Fibroblast of pulmonary artery (primary cell): ENCODE data around the gene PTPRN2.

Experiments
- DNase-seq: peaks from one replicate; pipeline ENCODE4 v3.0.0-alpha.2; 2010; ENCODE audit warnings: low read depth
- H3K4me3 ChIP-seq: replicated peaks from 2 replicates; pipeline ENCODE4 v1.5.1; 2011; ENCODE audit warnings: low read depth, mild to moderate bottlenecking, control low read depth, low read length, moderate library complexity
- CTCF ChIP-seq: IDR thresholded peaks from 2 replicates; pipeline ENCODE4 v1.5.1; 2011; ENCODE audit warnings: mild to moderate bottlenecking, control low read depth, low read length, inconsistent platforms; ENCODE audit errors: missing control alignments

The PTPRN2 gene

GRCh38 chr7:157870644-157871290 is 716.9 kb downstream of the PTPRN2 start:
- H3K4me3 ChIP-seq: no peak overlapping the region
- no peak for TF ChIP-seq CTCF

GRCh38 chr7:157869793-157870192 is 717.8 kb downstream of the PTPRN2 start:
- TF ChIP-seq CTCF: no peak
- no peak for DNase-seq
- no peak overlapping the region for H3K4me3 ChIP-seq

More at GRCh38 chr7:157870644-157871290, 716.9 kb downstream of the PTPRN2 start:
- DNase-seq: no peak

- no peak for TF ChIP-seq CTCF
- DNase-seq: no peak
- no peak overlapping the region for H3K4me3 ChIP-seq
Measured at GRCh38 chr7:157867685-157868305, 719.8 kb downstream of the PTPRN2 start.

- H3K4me3 ChIP-seq: no peak overlapping the region
- no peak for TF ChIP-seq CTCF
- no peak for DNase-seq
Measured at GRCh38 chr7:157866336-157866924, 721.2 kb downstream of the PTPRN2 start.

- TF ChIP-seq CTCF: no peak
- no peak overlapping the region for H3K4me3 ChIP-seq
- DNase-seq: no peak
Measured at GRCh38 chr7:157865351-157866165, 722.1 kb downstream of the PTPRN2 start.

GRCh38 chr7:157864911-157865310 is 722.7 kb downstream of the PTPRN2 start:
- TF ChIP-seq CTCF: no peak
- no peak overlapping the region for H3K4me3 ChIP-seq
- no peak for DNase-seq
